Tibial nerve (tissue), 4 donors: Measurements from ENCODE around the gene P2RX6. TPM values are rescaled to one million over a fixed set of nuclear protein-coding genes. Genes with fewer than 3 reads are reported as not detected.

Experiments used
- DNase-seq, 2 donors: peaks; one replicate each; pipeline ENCODE4 v3.0.0-alpha.2; 2019; ENCODE audit warnings: low spot score in 2 of 2
- H3K27ac ChIP-seq, 4 donors: fragments of 200-600 bp; sonication (generic) in 3 of 4; one replicate each; pipeline ENCODE4 v1.5.1; 2017 to 2019; ENCODE audit warnings: mild to moderate bottlenecking in 1 of 4
- H3K27me3 ChIP-seq, 2 donors: fragments of 200-600 bp; sonication (generic) in 1 of 2; one replicate each; pipeline versions ENCODE4 v1.5.1 to v1.6.0; 2017 to 2019
- H3K36me3 ChIP-seq, 3 donors: fragments of 200-600 bp; sonication (generic); one replicate each; pipeline ENCODE4 v1.5.1; 2018 to 2019
- H3K4me1 ChIP-seq, 4 donors: fragments of 200-600 bp; sonication (generic) in 3 of 4; one replicate each; pipeline ENCODE4 v1.5.1; 2017 to 2019
- H3K4me3 ChIP-seq, 4 donors: fragments of 200-600 bp; sonication (generic) in 3 of 4; one replicate each; pipeline ENCODE4 v1.5.1; 2017 to 2019; ENCODE audit warnings: mild to moderate bottlenecking in 1 of 4, moderate library complexity in 1 of 4
- H3K9me3 ChIP-seq, 4 donors: fragments of 200-600 bp; sonication (generic) in 3 of 4; one replicate each; pipeline ENCODE4 v1.5.1; 2017 to 2019
- CTCF ChIP-seq, 5 experiments: fragments of 200-600 bp in 3 of 5; fragments of 450-650 bp in 2 of 5; sonication (generic) in 3 of 5; IDR thresholded peaks; one replicate each; pipeline ENCODE4 v1.5.1; 2016 to 2019; ENCODE audit warnings: antibody characterized with exemption in 5 of 5, mild to moderate bottlenecking in 3 of 5, moderate library complexity in 2 of 5
- EP300 ChIP-seq, 2 donors: sonication (generic); formaldehyde crosslinking; IDR thresholded peaks; one replicate each; pipeline ENCODE4 v1.6.1; 2017; ENCODE audit warnings: antibody characterized with exemption in 2 of 2, mild to moderate bottlenecking in 1 of 2
- POLR2A ChIP-seq, 2 donors: fragments of 450-650 bp; IDR thresholded peaks; one replicate each; pipeline ENCODE4 v1.6.1; 2017; ENCODE audit warnings: antibody characterized with exemption in 2 of 2, mild to moderate bottlenecking in 2 of 2, moderate library complexity in 2 of 2
- WGBS, 2 donors: methylation state at CpG; one replicate each; pipeline ENCODE4 v1.1.5; 2018; 5-methylcytosine and 5-hydroxymethylcytosine counted together
- total RNA-seq, 4 donors: library from RNA; depleted of rRNA; stranded (reverse); fragments of >200 nt; gene quantifications; one replicate each; pipeline ENCODE4 v1.1.0, GENCODE V29; 2016

The P2RX6 gene
- total RNA-seq, 4 donors from 2014 or later: 0.63 to 3.3 (median 0.78) TPM

GRCh38 chr22:20980938-20981722, 33.8 kb upstream of the P2RX6 start:
- Histone ChIP-seq H3K27me3 (no peaks in the 10 kb centered on the region), H3K4me1 (peaks cover 0 to 50% (median 24%) of the 10 kb centered on the region in 4 donors), H3K4me3 (peak overlapping the region; percentile 72 to 91 (median 76)), H3K36me3 (peaks cover 0 to 22% (median 0%) of the 10 kb centered on the region in 3 donors), H3K9me3 (peaks cover 0 to 12% (median 0%) of the 10 kb centered on the region in 4 donors), H3K27ac (peak overlapping the region; percentile 83 to 92 (median 90))
- WGBS, 2 donors: 58 to 71% methylated on average over 10 of the region's 10 CpGs
- no peak for DNase-seq
- TF ChIP-seq CTCF (IDR thresholded peaks at IDR 0.05) (no peak), POLR2A (IDR thresholded peaks at IDR 0.05) (no peak), EP300 (IDR thresholded peaks at IDR 0.05) (no peak)

- WGBS, 2 donors: 0 to 1% methylated on average over 16 to 76 of the region's 87 CpGs
- peak; percentile 66 to 67 for DNase-seq
- Histone ChIP-seq H3K9me3 (peaks cover 0 to 12% (median 0%) of the 10 kb centered on the region in 4 donors), H3K4me3 (peak within 1 kb of the TSS; percentile 72 to 91 (median 76)), H3K27ac (peak within 1 kb of the TSS; percentile 83 to 92 (median 90)), H3K4me1 (peaks cover 0 to 50% (median 24%) of the 10 kb centered on the region in 4 donors), H3K36me3 (peaks cover 0 to 28% (median 0%) of the 10 kb centered on the region in 3 donors), H3K27me3 (no peaks in the 10 kb centered on the region)
- TF ChIP-seq POLR2A (IDR thresholded peaks at IDR 0.05): peak; percentile 89 to 97
- peak; percentile 24 to 80 (median 55) for TF ChIP-seq CTCF (IDR thresholded peaks at IDR 0.05)
- peak; percentile 82 to 99 for TF ChIP-seq EP300 (IDR thresholded peaks at IDR 0.05)
These were observed 33.0 kb upstream of the P2RX6 start, which contains the start of gene LZTR1 for GRCh38 chr22:20981787-20982562. LZTR1 (plus strand) TSS chr22:20982297; CDS start chr22:20982372, 75 bp downstream.

- 0% methylated on average over 5 to 10 of the region's 12 CpGs for WGBS, 2 donors
These were observed 32.4 kb upstream of the P2RX6 start for GRCh38 chr22:20982563-20982882.

GRCh38 chr22:20983081-20983771, 31.7 kb upstream of the P2RX6 start:
- peak overlapping the region in 3 of 4 donors; percentile 83 to 92 (median 92) for H3K27ac ChIP-seq
- 61 to 66% methylated on average over 5 of the region's 5 CpGs for WGBS, 2 donors
- H3K4me1 ChIP-seq: peaks cover 0 to 50% (median 24%) of the 10 kb centered on the region in 4 donors
- DNase-seq: no peak
- H3K36me3 ChIP-seq: peaks cover 0 to 40% (median 0%) of the 10 kb centered on the region in 3 donors
- no peak for TF ChIP-seq CTCF (IDR thresholded peaks at IDR 0.05)
- no peak for TF ChIP-seq EP300 (IDR thresholded peaks at IDR 0.05)
- no peak for TF ChIP-seq POLR2A (IDR thresholded peaks at IDR 0.05)
- H3K9me3 ChIP-seq: peaks cover 0 to 7% (median 0%) of the 10 kb centered on the region in 4 donors
- peak overlapping the region; percentile 72 to 91 (median 76) for H3K4me3 ChIP-seq
- no peaks in the 10 kb centered on the region for H3K27me3 ChIP-seq

More at GRCh38 chr22:20982563-20982882, 32.4 kb upstream of the P2RX6 start:
- H3K9me3 ChIP-seq: peaks cover 0 to 12% (median 0%) of the 10 kb centered on the region in 4 donors
- peaks cover 0 to 33% (median 0%) of the 10 kb centered on the region in 3 donors for H3K36me3 ChIP-seq
- H3K27ac ChIP-seq: peak overlapping the region; percentile 83 to 92 (median 90)
- H3K4me1 ChIP-seq: peaks cover 0 to 50% (median 24%) of the 10 kb centered on the region in 4 donors
- no peaks in the 10 kb centered on the region for H3K27me3 ChIP-seq
- DNase-seq: no peak
- TF ChIP-seq EP300 (IDR thresholded peaks at IDR 0.05) (no peak), CTCF (IDR thresholded peaks at IDR 0.05) (no peak), POLR2A (IDR thresholded peaks at IDR 0.05) (no peak)
- peak overlapping the region; percentile 72 to 91 (median 76) for H3K4me3 ChIP-seq
